HFF-Myc (cell line): ENCODE measurements around the gene BICD1.

Experiments
- DNase-seq: peaks from one replicate; pipeline ENCODE4 v3.0.0-alpha.2; 2011; ENCODE audit warnings: low read depth; ENCODE audit errors: extremely low read depth
- H3K4me3 ChIP-seq: replicated peaks from 2 replicates; pipeline ENCODE4 v1.5.1; 2011; ENCODE audit warnings: low read depth, mild to moderate bottlenecking, control low read depth, low read length
- CTCF ChIP-seq: IDR thresholded peaks from 2 replicates; pipeline ENCODE4 v1.5.1; 2012; ENCODE audit warnings: mild to moderate bottlenecking, low read depth, low read length, control low read depth; ENCODE audit errors: missing control alignments

Gene BICD1

GRCh38 chr12:32108787-32109186 is 2.1 kb downstream of the BICD1 start:
- peak overlapping the region; percentile 90 for H3K4me3 ChIP-seq
- no peak for TF ChIP-seq CTCF
- no peak for DNase-seq

GRCh38 chr12:32110417-32110816 is 3.8 kb downstream of the BICD1 start:
- no peak for DNase-seq
- H3K4me3 ChIP-seq = peak overlapping the region; percentile 20; the same call in 1 of the 2 replicates
- no peak for TF ChIP-seq CTCF

- no peak for TF ChIP-seq CTCF
- H3K4me3 ChIP-seq = no peak overlapping the region
- DNase-seq = no peak
Observed at GRCh38 chr12:32110942-32111341, 4.3 kb downstream of the BICD1 start.

GRCh38 chr12:32115404-32116104 is 8.9 kb downstream of the BICD1 start:
- H3K4me3 ChIP-seq = peak overlapping the region; percentile 11; the same call in 1 of the 2 replicates
- peak; percentile 99 for DNase-seq
- TF ChIP-seq CTCF = no peak

GRCh38 chr12:32116897-32117296 is 10.2 kb downstream of the BICD1 start:
- DNase-seq = no peak
- no peak for TF ChIP-seq CTCF
- H3K4me3 ChIP-seq = no peak overlapping the region

GRCh38 chr12:32117316-32117715 is 10.7 kb downstream of the BICD1 start:
- no peak for DNase-seq
- H3K4me3 ChIP-seq = no peak overlapping the region
- TF ChIP-seq CTCF = no peak

GRCh38 chr12:32118806-32119205 is 12.2 kb downstream of the BICD1 start:
- no peak overlapping the region for H3K4me3 ChIP-seq
- no peak for DNase-seq
- no peak for TF ChIP-seq CTCF
